Measurements from ENCODE around the gene IGSF1. TPM values are rescaled to one million over a fixed set of nuclear protein-coding genes. Genes with fewer than 3 reads are reported as not detected.

IGSF1 gene
- total and polyA plus RNA-seq, 2 of the 4 experiments (the other 2 are of a cell fraction): not detected

- intact Hi-C loops (cut with micrococcal nuclease) (no loop called here), dilution Hi-C loops (cut with HindIII; ENCODE audit: low sequenced_read_pairs, unreplicated experiment) (no loop called here), in situ Hi-C loops (cut with MboI; ENCODE audit: low sequenced_read_pairs) (no loop called here)
- Histone ChIP-seq H2AFZ (replicated peaks; ENCODE audit: low read length, poor library complexity) (no peak overlapping the region), H3K4me3 (ENCODE audit: insufficient read depth, low read depth, low read length) (no peak overlapping the region), H3K9me3 (ENCODE audit: control insufficient read depth, insufficient read depth, low read length) (no peaks in the 10 kb centered on the region), H4K20me1 (ENCODE audit: insufficient read depth, low read length) (no peaks in the 10 kb centered on the region), H4K5ac (ENCODE audit: low read depth, low read length) (no peak overlapping the region), H2BK20ac (ENCODE audit: low read depth, low read length) (no peak overlapping the region), H3K79me1 (ENCODE audit: low read depth in 1 of 2, low read length in 2 of 2) (no peaks in the 10 kb centered on the region), H3K14ac (replicated peaks; ENCODE audit: low read depth, low read length) (no peak overlapping the region), H3K9ac (ENCODE audit: low read depth, low read length) (no peak overlapping the region), H2BK15ac (ENCODE audit: low read depth, low read length) (no peak overlapping the region), H2AK5ac (ENCODE audit: low read depth, low read length) (no peak overlapping the region), H3K4ac (ENCODE audit: low read depth, low read length) (no peak overlapping the region), H3K23ac (ENCODE audit: low read depth, low read length) (no peak overlapping the region), H3K27me3 (ENCODE audit: control insufficient read depth, insufficient read depth, low read length) (peaks cover 3% of the 10 kb centered on the region; the same call in 1 of the 2 replicates), H3K56ac (ENCODE audit: extremely low read depth, insufficient read depth, low read length) (no peak overlapping the region), H3K4me1 (ENCODE audit: control insufficient read depth, insufficient read depth, low read length) (no peaks in the 10 kb centered on the region), H3K4me2 (ENCODE audit: low read depth, low read length) (no peak overlapping the region), H2AK9ac (replicated peaks; ENCODE audit: low read depth, low read length, poor library complexity) (no peak overlapping the region), H4K91ac (ENCODE audit: insufficient read depth, low read depth, low read length) (no peak overlapping the region), H2BK120ac (ENCODE audit: low read depth, low read length) (no peak overlapping the region), H2BK5ac (ENCODE audit: low read depth, low read length, poor library complexity, severe bottlenecking) (no peak overlapping the region), H3K9me1 (ENCODE audit: insufficient read depth, low read length) (no peaks in the 10 kb centered on the region), H3K36me3 (ENCODE audit: control insufficient read depth, insufficient read depth, low read length) (no peaks in the 10 kb centered on the region), H4K8ac (ENCODE audit: low read depth in 2 of 2, low read length in 2 of 2) (no peak overlapping the region), H3K18ac (ENCODE audit: low read depth, low read length) (no peak overlapping the region), H3K27ac (ENCODE audit: insufficient read depth, low read length) (no peak overlapping the region)
- ATAC-seq (ENCODE audit: low read depth) (no peak), DNase-seq (no peak)
- WGBS, 2 experiments (ENCODE audit: extremely low coverage in 2 of 2, insufficient read length in 1 of 2): no CpG with 5 or more reads among the region's 4 CpGs
- ChIA-PET CTCF (no interaction called here), POLR2A (ENCODE audit: unreplicated experiment) (no interaction called here)
- TF ChIP-seq SMC3 (IDR thresholded peaks at IDR 0.05; ENCODE audit: low read depth, low read length) (no peak), BHLHE40 (IDR thresholded peaks at IDR 0.05; ENCODE audit: low read depth, low read length) (no peak)
- no TSS peak for BruUV-seq (replicated peaks)
These were observed 421 bp upstream of the IGSF1 start for GRCh38 chrX:131289527-131289926.

All from IMR-90 (cell line).